Measurements from ENCODE around the gene ADAM22. TPM values are rescaled to one million over a fixed set of nuclear protein-coding genes. Genes with fewer than 3 reads are reported as not detected.

Gene ADAM22
- total and polyA plus RNA-seq, 2 experiments from 2014 or later = 2.7 to 18.7 TPM

DNA sequence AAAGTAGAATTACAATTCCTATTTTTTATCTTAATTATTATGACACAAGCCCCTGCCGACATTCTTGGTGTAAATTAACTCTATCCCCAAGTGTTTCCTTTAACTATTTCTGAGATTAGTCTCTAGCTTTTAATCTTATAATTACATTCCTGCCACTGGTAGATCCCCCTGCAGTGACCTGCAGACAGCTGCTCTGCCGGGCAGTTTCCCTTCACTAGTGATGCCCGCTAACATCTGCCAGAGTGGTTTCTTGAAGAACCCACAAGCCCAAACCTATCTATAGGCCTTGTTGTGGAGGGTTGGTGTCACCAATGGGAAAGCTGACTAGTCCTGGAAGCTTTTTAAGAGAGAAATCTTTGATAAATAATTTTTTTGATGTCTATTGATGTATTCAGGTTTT lies 50.0 kb downstream of the ADAM22 start (continued):
- no peak for TF ChIP-seq ZNF462 (CRISPR knock-in tag; IDR thresholded peaks at IDR 0.05)
- no peak for TF ChIP-seq EZH2 (IDR thresholded peaks at IDR 0.05; ENCODE audit: low read depth, unreplicated experiment)
- no peak for TF ChIP-seq NANOG (IDR thresholded peaks at IDR 0.05; ENCODE audit: borderline replicate concordance)
- no peak for TF ChIP-seq ZNF331 (CRISPR knock-in tag; IDR thresholded peaks at IDR 0.05; ENCODE audit: low read depth)
- no peak for TF ChIP-seq EZH2phosphoT487 (IDR thresholded peaks at IDR 0.05; ENCODE audit: unreplicated experiment)
- no peak for TF ChIP-seq CTCF (conservative IDR thresholded peaks at IDR 0.05; ENCODE audit: low read depth in 2 of 2)
- no peak for TF ChIP-seq POLR2AphosphoS5 (IDR thresholded peaks at IDR 0.05; ENCODE audit: low read depth)

GRCh38 chr7:87993269-87993668 lies 59.2 kb downstream of the ADAM22 start:
- H3K4me3 Mint-ChIP-seq = no peak overlapping the region
- H3K9me3 Mint-ChIP-seq = no peaks in the 10 kb centered on the region
- Histone ChIP-seq H3K27me3 (ENCODE audit: insufficient read depth) (no peaks in the 10 kb centered on the region), H3K27ac (ENCODE audit: low read depth) (no peak overlapping the region), H3K36me3 (ENCODE audit: insufficient read depth) (no peaks in the 10 kb centered on the region), H3K9me2 (ENCODE audit: insufficient read depth) (no peaks in the 10 kb centered on the region), H3F3A (replicated peaks; ENCODE audit: low read depth) (no peaks in the 10 kb centered on the region), H4K20me1 (replicated peaks; ENCODE audit: insufficient read depth) (no peaks in the 10 kb centered on the region), H2AFZ (no peak overlapping the region), H3K4me1 (ENCODE audit: insufficient read depth) (no peaks in the 10 kb centered on the region; the same call in 1 of the 2 replicates), H3K79me2 (replicated peaks; ENCODE audit: insufficient read depth) (no peaks in the 10 kb centered on the region), H3K4me2 (no peak overlapping the region), H3K4me3 (no peak overlapping the region)
- no peaks in the 10 kb centered on the region for H3K27me3 Mint-ChIP-seq (ENCODE audit: insufficient read depth, low read depth, poor library complexity)
- DNase-seq (ENCODE audit: low spot score) (no peak), ATAC-seq (no peak)
- no peak for TF ChIP-seq STAT1 (IDR thresholded peaks at IDR 0.05; ENCODE audit: unreplicated experiment)
- H3K27ac Mint-ChIP-seq = no peak overlapping the region
- H3K4me1 Mint-ChIP-seq = peaks cover 2% of the 10 kb centered on the region; the same call in 1 of the 3 replicates
- no peaks in the 10 kb centered on the region for H3K36me3 Mint-ChIP-seq (ENCODE audit: low read depth)

All from GM23338 (cell line).